Panc1 (cell line): ENCODE data around the gene CNOT3. TPM values are rescaled to one million over a fixed set of nuclear protein-coding genes. Genes with fewer than 3 reads are reported as not detected.

Experiments used
- ATAC-seq: fragments of 200-7000 bp; cut with Tn5 transposase; 2 replicates; pipeline ENCODE4 v1.9.1; 2020; ENCODE audit warnings: mild to moderate bottlenecking, moderate library complexity
- BruUV-seq: library from RNA; stranded (reverse); fragments of 400-500 nt; replicated peaks from 2 replicates; lab custom pipeline; 2021; lab: Mats Ljungman, UMichigan
- CTCF ChIA-PET: fragments of 300-600 bp; sonication (Branson Sonifier 250); formaldehyde crosslinking; loops from one replicate; lab custom pipeline; 2022; ENCODE audit warnings: antibody characterized with exemption; lab: Charles Lee
- POLR2A ChIA-PET: fragments of 300-600 bp; sonication (Branson Sonifier 250); formaldehyde crosslinking; loops from one replicate; lab custom pipeline; 2022; ENCODE audit warnings: antibody characterized with exemption; lab: Charles Lee
- DNase-seq: peaks from one replicate; pipeline ENCODE4 v3.0.0-alpha.2; 2010; ENCODE audit warnings: low read depth, low spot score
- H3K27ac ChIP-seq: 2 replicates; pipeline ENCODE4 v1.5.1; 2011; ENCODE audit warnings: mild to moderate bottlenecking, low read length, inconsistent platforms
- H3K27me3 ChIP-seq: fragments of 200-500 bp; sonication (Bioruptor generic); 2 replicates; pipeline ENCODE4 v1.6.0; 2014; ENCODE audit warnings: low read length, inconsistent platforms; ENCODE audit not compliant: control insufficient read depth, insufficient read depth
- H3K36me3 ChIP-seq: fragments of 200-500 bp; sonication (Bioruptor generic); 2 replicates; pipeline ENCODE4 v1.5.1; 2014; ENCODE audit warnings: inconsistent platforms, mild to moderate bottlenecking, low read length, moderate library complexity; ENCODE audit not compliant: control insufficient read depth, insufficient read depth
- H3K4me1 ChIP-seq: 2 replicates; pipeline ENCODE4 v1.5.1; 2011; ENCODE audit warnings: inconsistent platforms, mild to moderate bottlenecking, low read length, moderate library complexity; ENCODE audit not compliant: control insufficient read depth, insufficient read depth
- H3K4me3 ChIP-seq, 2 experiments: 2 replicates each; pipeline ENCODE4 v1.5.1; 2011 to 2012; ENCODE audit warnings: low read depth in 2 of 2, low read length in 2 of 2, mild to moderate bottlenecking in 2 of 2, inconsistent platforms in 1 of 2, moderate library complexity in 1 of 2
- H3K9me3 ChIP-seq: fragments of 200-500 bp; sonication (Bioruptor generic); 2 replicates; pipeline ENCODE4 v1.5.1; 2014; ENCODE audit warnings: low read depth, mild to moderate bottlenecking, inconsistent platforms, low read length, moderate library complexity; ENCODE audit not compliant: control insufficient read depth, insufficient read depth
- POLR2AphosphoS5 ChIP-seq: IDR thresholded peaks from 2 replicates; pipeline ENCODE4 v1.6.1; 2012; ENCODE audit warnings: mild to moderate bottlenecking, low read depth, low read length, moderate library complexity
- SIN3A ChIP-seq: IDR thresholded peaks from 2 replicates; pipeline ENCODE4 v1.6.1; 2012; ENCODE audit warnings: low read depth, mild to moderate bottlenecking, low read length, moderate library complexity, borderline replicate concordance; ENCODE audit not compliant: insufficient read depth
- TCF7L2 ChIP-seq: IDR thresholded peaks from 2 replicates; pipeline ENCODE4 v1.6.1; 2011; ENCODE audit warnings: mild to moderate bottlenecking, low read depth, low read length, inconsistent platforms
- in situ Hi-C: cut with HindIII; loops from 2 replicates; pipeline ENCODE4 v1.10.0; 2016; ENCODE audit warnings: low sequenced_read_pairs, low pct_unique_long_range_greater_than_20kb
- intact Hi-C: fragments of 100-400 bp; cut with micrococcal nuclease; formaldehyde crosslinking; loops from one replicate; pipeline ENCODE4 v1.10.0; 2022; ENCODE audit not compliant: unreplicated experiment
- total RNA-seq: library from RNA; stranded (reverse); gene quantifications from one replicate; pipeline ENCODE4 v1.2.1, GENCODE V29; 2021; ENCODE audit not compliant: unreplicated experiment
- TF ChIP-seq, protein P1 (sequence below): fragments of 450-650 bp; IDR thresholded peaks from 2 replicates; pipeline ENCODE4 v1.5.1; 2017; ENCODE audit warnings: mild to moderate bottlenecking
- TF ChIP-seq, protein P2 (sequence below), 2 experiments: IDR thresholded peaks; 2 replicates each; pipeline ENCODE4 v1.6.1; 2011 to 2012; ENCODE audit warnings: low read depth in 2 of 2, control low read depth in 1 of 2, low read length in 1 of 2, mild to moderate bottlenecking in 1 of 2, moderate library complexity in 1 of 2; ENCODE audit not compliant: insufficient read depth in 1 of 2

Gene CNOT3
- total RNA-seq, 1 experiment from 2014 or later, result 111 TPM

DNA sequence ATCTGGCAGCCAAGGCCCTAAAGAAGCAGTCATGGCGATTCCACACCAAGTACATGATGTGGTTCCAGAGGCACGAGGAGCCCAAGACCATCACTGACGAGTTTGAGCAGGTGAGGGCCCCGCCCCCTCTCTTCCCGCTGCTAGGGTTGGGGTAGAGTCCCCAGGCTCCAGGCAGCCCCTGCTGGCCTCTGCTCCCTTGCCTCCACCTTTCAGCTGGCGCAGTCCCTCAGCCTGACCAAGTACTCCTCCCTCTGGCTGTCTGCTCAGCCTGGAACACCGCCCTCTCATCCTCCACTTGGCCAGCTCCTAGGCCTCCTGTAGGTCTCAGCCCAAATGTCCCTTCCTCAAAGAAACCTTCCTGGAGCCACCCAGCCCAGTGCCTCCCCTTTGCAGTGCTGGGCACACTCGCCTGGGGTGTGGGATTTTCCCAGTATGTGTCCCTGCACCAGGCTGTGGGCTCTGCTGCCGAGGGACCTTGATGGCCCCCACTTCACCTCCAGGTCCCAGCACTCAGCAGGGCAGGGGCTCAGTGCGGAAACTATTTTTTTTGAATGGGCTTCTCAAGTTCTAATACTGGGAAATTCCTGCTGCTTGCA lies 16.3 kb downstream of the CNOT3 start:
- intact Hi-C loops, result no loop called here
- no peak for TF ChIP-seq TCF7L2
- TF ChIP-seq POLR2AphosphoS5, result no peak
- TF ChIP-seq, protein P1, sequence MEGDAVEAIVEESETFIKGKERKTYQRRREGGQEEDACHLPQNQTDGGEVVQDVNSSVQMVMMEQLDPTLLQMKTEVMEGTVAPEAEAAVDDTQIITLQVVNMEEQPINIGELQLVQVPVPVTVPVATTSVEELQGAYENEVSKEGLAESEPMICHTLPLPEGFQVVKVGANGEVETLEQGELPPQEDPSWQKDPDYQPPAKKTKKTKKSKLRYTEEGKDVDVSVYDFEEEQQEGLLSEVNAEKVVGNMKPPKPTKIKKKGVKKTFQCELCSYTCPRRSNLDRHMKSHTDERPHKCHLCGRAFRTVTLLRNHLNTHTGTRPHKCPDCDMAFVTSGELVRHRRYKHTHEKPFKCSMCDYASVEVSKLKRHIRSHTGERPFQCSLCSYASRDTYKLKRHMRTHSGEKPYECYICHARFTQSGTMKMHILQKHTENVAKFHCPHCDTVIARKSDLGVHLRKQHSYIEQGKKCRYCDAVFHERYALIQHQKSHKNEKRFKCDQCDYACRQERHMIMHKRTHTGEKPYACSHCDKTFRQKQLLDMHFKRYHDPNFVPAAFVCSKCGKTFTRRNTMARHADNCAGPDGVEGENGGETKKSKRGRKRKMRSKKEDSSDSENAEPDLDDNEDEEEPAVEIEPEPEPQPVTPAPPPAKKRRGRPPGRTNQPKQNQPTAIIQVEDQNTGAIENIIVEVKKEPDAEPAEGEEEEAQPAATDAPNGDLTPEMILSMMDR, result no peak
- peak; percentile 22 for ATAC-seq

DNA sequence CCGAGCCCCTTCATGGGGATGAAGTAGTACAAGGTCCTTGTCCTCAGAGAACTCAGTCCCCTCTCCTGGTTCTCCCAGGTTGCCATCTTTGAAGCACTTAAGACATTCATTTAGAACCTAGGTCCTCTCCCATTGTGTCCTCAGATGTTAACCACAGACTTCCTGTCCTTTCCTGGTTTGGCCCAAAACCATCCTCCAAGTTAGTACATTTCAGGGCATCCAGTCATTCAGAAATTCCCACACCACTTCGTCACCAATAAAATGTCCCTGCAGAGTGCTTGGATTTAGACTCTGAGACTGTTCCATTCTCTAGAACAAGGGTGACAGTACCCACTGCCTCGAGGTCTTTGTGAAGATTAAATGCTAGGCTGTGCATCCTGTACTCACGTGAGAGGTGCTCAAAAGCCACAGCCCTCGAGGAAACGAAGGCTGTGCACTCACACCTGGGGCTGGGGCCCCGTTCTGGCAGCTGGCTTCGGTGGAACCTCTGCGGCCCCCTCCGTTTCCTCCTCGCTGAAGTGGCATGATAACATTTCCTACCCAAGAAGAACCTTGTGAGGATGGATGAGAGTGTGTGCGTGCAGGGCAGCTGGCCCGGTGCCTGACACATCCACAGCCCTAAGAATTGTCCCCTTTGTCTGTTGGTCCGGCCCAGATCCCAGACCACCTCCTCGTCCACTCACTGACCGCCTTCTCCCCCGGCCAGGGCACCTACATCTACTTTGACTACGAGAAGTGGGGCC lies 17.2 kb downstream of the CNOT3 start:
- ATAC-seq (no peak), DNase-seq (no peak)
- H3K27ac ChIP-seq, result peak overlapping the region; percentile 62

More for the DNA sequence above, 16.3 kb downstream of the CNOT3 start:
- in situ Hi-C loops, result no loop called here
- Histone ChIP-seq H3K4me1 (peaks cover 27% of the 10 kb centered on the region), H3K4me3 (no peak overlapping the region), H3K36me3 (peaks cover 18% of the 10 kb centered on the region), H3K27me3 (no peaks in the 10 kb centered on the region), H3K9me3 (no peaks in the 10 kb centered on the region), H3K27ac (peak overlapping the region; percentile 62; the same call in 1 of the 2 replicates)
- ChIA-PET POLR2A (no interaction called here), CTCF (no interaction called here)
- DNase-seq, result no peak
- no TSS peak for BruUV-seq

More for the DNA sequence above, 17.2 kb downstream of the CNOT3 start:
- Histone ChIP-seq H3K9me3 (no peaks in the 10 kb centered on the region), H3K4me1 (peaks cover 28% of the 10 kb centered on the region), H3K4me3 (no peak overlapping the region), H3K27me3 (no peaks in the 10 kb centered on the region), H3K36me3 (peaks cover 9% of the 10 kb centered on the region)
- in situ Hi-C loops, result no loop called here
- CTCF ChIA-PET, result no interaction called here
- TF ChIP-seq TCF7L2 (no peak), SIN3A (no peak), POLR2AphosphoS5 (peak; percentile 70)
- TF ChIP-seq, protein P1, result no peak
- TF ChIP-seq, protein P2, sequence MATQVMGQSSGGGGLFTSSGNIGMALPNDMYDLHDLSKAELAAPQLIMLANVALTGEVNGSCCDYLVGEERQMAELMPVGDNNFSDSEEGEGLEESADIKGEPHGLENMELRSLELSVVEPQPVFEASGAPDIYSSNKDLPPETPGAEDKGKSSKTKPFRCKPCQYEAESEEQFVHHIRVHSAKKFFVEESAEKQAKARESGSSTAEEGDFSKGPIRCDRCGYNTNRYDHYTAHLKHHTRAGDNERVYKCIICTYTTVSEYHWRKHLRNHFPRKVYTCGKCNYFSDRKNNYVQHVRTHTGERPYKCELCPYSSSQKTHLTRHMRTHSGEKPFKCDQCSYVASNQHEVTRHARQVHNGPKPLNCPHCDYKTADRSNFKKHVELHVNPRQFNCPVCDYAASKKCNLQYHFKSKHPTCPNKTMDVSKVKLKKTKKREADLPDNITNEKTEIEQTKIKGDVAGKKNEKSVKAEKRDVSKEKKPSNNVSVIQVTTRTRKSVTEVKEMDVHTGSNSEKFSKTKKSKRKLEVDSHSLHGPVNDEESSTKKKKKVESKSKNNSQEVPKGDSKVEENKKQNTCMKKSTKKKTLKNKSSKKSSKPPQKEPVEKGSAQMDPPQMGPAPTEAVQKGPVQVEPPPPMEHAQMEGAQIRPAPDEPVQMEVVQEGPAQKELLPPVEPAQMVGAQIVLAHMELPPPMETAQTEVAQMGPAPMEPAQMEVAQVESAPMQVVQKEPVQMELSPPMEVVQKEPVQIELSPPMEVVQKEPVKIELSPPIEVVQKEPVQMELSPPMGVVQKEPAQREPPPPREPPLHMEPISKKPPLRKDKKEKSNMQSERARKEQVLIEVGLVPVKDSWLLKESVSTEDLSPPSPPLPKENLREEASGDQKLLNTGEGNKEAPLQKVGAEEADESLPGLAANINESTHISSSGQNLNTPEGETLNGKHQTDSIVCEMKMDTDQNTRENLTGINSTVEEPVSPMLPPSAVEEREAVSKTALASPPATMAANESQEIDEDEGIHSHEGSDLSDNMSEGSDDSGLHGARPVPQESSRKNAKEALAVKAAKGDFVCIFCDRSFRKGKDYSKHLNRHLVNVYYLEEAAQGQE (IDR thresholded peaks at IDR 0.05; ENCODE audit: insufficient read depth in 1 of 2, low read depth in 2 of 2, low read length in 1 of 2), result no peak
- POLR2A ChIA-PET, result no interaction called here
- intact Hi-C loops, result no loop called here
- BruUV-seq, result TSS peak; percentile 65
